Endodermal cell (in vitro differentiated cells): Measurements from ENCODE around the gene EML4. TPM values are rescaled to one million over a fixed set of nuclear protein-coding genes. Genes with fewer than 3 reads are reported as not detected.

Source experiments
- DNase-seq: peaks from one replicate; pipeline ENCODE4 v3.0.0-alpha.2; 2017
- H3K27ac ChIP-seq: 2 replicates; pipeline ENCODE4 v1.5.1; 2013; ENCODE audit warnings: mild to moderate bottlenecking, low read depth, low read length, moderate library complexity
- H3K27me3 ChIP-seq: 2 replicates; pipeline ENCODE4 v1.6.1; 2013; ENCODE audit warnings: mild to moderate bottlenecking, low read length, moderate library complexity; ENCODE audit not compliant: insufficient read depth, control insufficient read depth, poor library complexity, severe bottlenecking
- H3K36me3 ChIP-seq: 2 replicates; pipeline ENCODE4 v1.7.0; 2013; ENCODE audit warnings: mild to moderate bottlenecking, low read length, moderate library complexity; ENCODE audit not compliant: control insufficient read depth, insufficient read depth
- H3K4me1 ChIP-seq: one replicate; pipeline ENCODE4 v1.7.0; 2013; ENCODE audit warnings: low read length; ENCODE audit not compliant: control insufficient read depth, insufficient read depth
- H3K4me3 ChIP-seq: 2 replicates; pipeline ENCODE4 v1.5.1; 2013; ENCODE audit warnings: mild to moderate bottlenecking, low read length, moderate library complexity
- H3K9ac ChIP-seq: 2 replicates; pipeline ENCODE4 v1.6.1; 2013; ENCODE audit warnings: mild to moderate bottlenecking, low read length, moderate library complexity; ENCODE audit not compliant: poor library complexity, severe bottlenecking; ENCODE audit errors: extremely low read depth
- H3K9me3 ChIP-seq: 2 replicates; pipeline ENCODE4 v1.6.1; 2013; ENCODE audit warnings: mild to moderate bottlenecking, low read length, moderate library complexity; ENCODE audit not compliant: control insufficient read depth
- H3K27ac Mint-ChIP-seq: 2 replicates; pipeline ENCODE4 v1.8.0; 2020; ENCODE audit warnings: mixed read lengths
- H3K27me3 Mint-ChIP-seq: 2 replicates; pipeline ENCODE4 v1.8.0; 2021; ENCODE audit warnings: mild to moderate bottlenecking, mixed read lengths; ENCODE audit not compliant: insufficient read depth
- H3K36me3 Mint-ChIP-seq: 2 replicates; pipeline ENCODE4 v1.8.0; 2020; ENCODE audit warnings: low read depth, mixed read lengths
- H3K4me1 Mint-ChIP-seq: 2 replicates; pipeline ENCODE4 v1.8.0; 2020; ENCODE audit warnings: mixed read lengths
- H3K4me3 Mint-ChIP-seq: 2 replicates; pipeline ENCODE4 v1.8.0; 2020; ENCODE audit warnings: mild to moderate bottlenecking, moderate library complexity, mixed read lengths
- H3K9me3 Mint-ChIP-seq: 2 replicates; pipeline ENCODE4 v1.8.0; 2020; ENCODE audit warnings: mild to moderate bottlenecking, mixed read lengths
- CTCF ChIP-seq: fragments of 200-600 bp; sonication (generic); conservative IDR thresholded peaks from 2 replicates; pipeline ENCODE4 v1.5.0; 2021; ENCODE audit warnings: antibody characterized with exemption, mild to moderate bottlenecking
- WGBS, 2 experiments: methylation state at CpG; one replicate each; pipeline versions ENCODE4 v1.1.5 to v1.1.7; 2013; ENCODE audit warnings: missing lambda C conversion rate in 2 of 2, mixed read lengths in 1 of 2; ENCODE audit not compliant: insufficient coverage in 1 of 2, insufficient read length in 1 of 2; 5-methylcytosine and 5-hydroxymethylcytosine counted together
- total RNA-seq, 2 donors: library from RNA; stranded (reverse); fragmentation: NEBNext Ultra II Directional in 1 of 2; extraction: Animal tissue kit (Norgen Biotek cat#: 25700) in 1 of 2; gene quantifications; 2 replicates in 1 of 2; 3 replicates in 1 of 2; pipeline ENCODE4 v1.2.1, GENCODE V29; 2021

EML4 gene
- total RNA-seq, 2 donors from 2014 or later = 84.6 to 90.9 TPM

GRCh38 chr2:42182654-42183308 lies 13.6 kb downstream of the EML4 start:
- Mint-ChIP-seq H3K4me1 (peaks cover 39% of the 10 kb centered on the region), H3K36me3 (peaks cover 15% of the 10 kb centered on the region), H3K4me3 (no peak overlapping the region), H3K27ac (no peak overlapping the region), H3K9me3 (peaks cover 4% of the 10 kb centered on the region), H3K27me3 (no peaks in the 10 kb centered on the region)
- Histone ChIP-seq H3K4me3 (no peak overlapping the region), H3K36me3 (peaks cover 13% of the 10 kb centered on the region), H3K9ac (no peak overlapping the region), H3K27me3 (no peaks in the 10 kb centered on the region), H3K27ac (no peak overlapping the region), H3K4me1 (peaks cover 14% of the 10 kb centered on the region), H3K9me3 (no peaks in the 10 kb centered on the region)
- DNase-seq = no peak
- 81% methylated on average over 2 of the region's 2 CpGs; no CpG with 5 or more reads in 1 of the 2 experiments for WGBS, 2 experiments
- no peak for TF ChIP-seq CTCF

GRCh38 chr2:42183775-42184174 lies 14.6 kb downstream of the EML4 start:
- Mint-ChIP-seq H3K27ac (peak overlapping the region; percentile 62), H3K4me1 (peaks cover 35% of the 10 kb centered on the region), H3K4me3 (no peak overlapping the region), H3K9me3 (peaks cover 4% of the 10 kb centered on the region), H3K36me3 (peaks cover 15% of the 10 kb centered on the region), H3K27me3 (no peaks in the 10 kb centered on the region)
- no peak for TF ChIP-seq CTCF
- Histone ChIP-seq H3K27ac (no peak overlapping the region), H3K4me3 (no peak overlapping the region), H3K36me3 (peaks cover 13% of the 10 kb centered on the region), H3K9me3 (no peaks in the 10 kb centered on the region), H3K27me3 (no peaks in the 10 kb centered on the region), H3K4me1 (peaks cover 14% of the 10 kb centered on the region), H3K9ac (no peak overlapping the region)
- peak; percentile 72 for DNase-seq
- 18% methylated on average over 1 of the region's 1 CpG; no CpG with 5 or more reads in 1 of the 2 experiments for WGBS, 2 experiments

DNA sequence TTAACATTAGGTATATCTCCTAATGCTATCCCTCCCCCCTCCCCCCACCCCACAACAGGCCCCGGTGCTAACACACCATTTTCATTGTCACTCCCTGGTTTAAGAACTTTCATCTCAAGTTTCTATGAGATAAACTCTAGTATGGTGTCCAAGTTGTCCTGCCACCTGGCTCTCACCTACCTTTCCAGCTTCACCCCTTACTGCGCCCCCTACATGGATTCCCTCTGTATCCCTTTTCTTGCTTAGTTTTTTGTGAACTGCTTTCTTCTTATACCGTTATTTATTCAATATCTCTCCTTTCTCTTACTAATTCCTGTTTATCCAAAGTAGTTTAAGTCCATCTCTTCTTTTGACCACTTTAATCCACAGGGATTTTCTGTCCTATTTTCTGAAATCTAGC lies 15.2 kb downstream of the EML4 start:
- peak; percentile 69 for TF ChIP-seq CTCF
- Mint-ChIP-seq H3K36me3 (peaks cover 15% of the 10 kb centered on the region), H3K27me3 (no peaks in the 10 kb centered on the region), H3K27ac (peak overlapping the region; percentile 27), H3K4me3 (no peak overlapping the region), H3K4me1 (peaks cover 35% of the 10 kb centered on the region), H3K9me3 (peaks cover 4% of the 10 kb centered on the region)
- peak; percentile 75 for DNase-seq
- peaks cover 13% of the 10 kb centered on the region for H3K36me3 ChIP-seq
- no peak overlapping the region for H3K27ac ChIP-seq
- WGBS, 2 experiments = 59 to 85% methylated on average over 2 to 3 of the region's 3 CpGs
- H3K27me3 ChIP-seq = no peaks in the 10 kb centered on the region
- no peak overlapping the region for H3K9ac ChIP-seq
- H3K4me1 ChIP-seq = peaks cover 14% of the 10 kb centered on the region
- H3K4me3 ChIP-seq = peak overlapping the region; percentile 32
- H3K9me3 ChIP-seq = no peaks in the 10 kb centered on the region
